Measurements from ENCODE around the gene UBAP2.
"Not testable (repeated sequence)": the region's sequence is repeated elsewhere in the genome, so short reads cannot be mapped to it uniquely, and the experiment has no call there.

UBAP2 gene

GRCh38 chr9:33964086-33964768 is 84.5 kb downstream of the UBAP2 start:
- no peaks in the 10 kb centered on the region for H3K4me1 ChIP-seq (ENCODE audit: low read length)
- no peaks in the 10 kb centered on the region for H3K79me2 ChIP-seq (ENCODE audit: low read length)
- DNase-seq: no peak
- no peak for TF ChIP-seq EZH2phosphoT487 (IDR thresholded peaks at IDR 0.05; ENCODE audit: low read length)
- TF ChIP-seq EZH2 (optimal IDR thresholded peaks at IDR 0.05; ENCODE audit: low read depth, low read length): no peak
- TF ChIP-seq CTCF (IDR thresholded peaks at IDR 0.05; ENCODE audit: low read length): no peak
- H2AFZ ChIP-seq (ENCODE audit: low read length): no peak overlapping the region
- H4K20me1 ChIP-seq (ENCODE audit: insufficient read depth, low read length): peaks cover 3% of the 10 kb centered on the region; the same call in 1 of the 2 replicates
- H3K9me3 ChIP-seq (replicated peaks; ENCODE audit: insufficient read depth, low read length): no peaks in the 10 kb centered on the region
- H3K27ac ChIP-seq (ENCODE audit: low read length): no peak overlapping the region
- H3K9me2 ChIP-seq (replicated peaks; ENCODE audit: insufficient read depth, low read length): no peaks in the 10 kb centered on the region
- H3K9ac ChIP-seq (ENCODE audit: low read length): no peak overlapping the region
- H3K36me3 ChIP-seq (replicated peaks; ENCODE audit: insufficient read depth, low read length): no peaks in the 10 kb centered on the region; the same call in 1 of the 2 replicates
- no peaks in the 10 kb centered on the region for H3F3A ChIP-seq (ENCODE audit: insufficient read depth, low read length)
- no peak overlapping the region for H3K4me3 ChIP-seq (ENCODE audit: low read length)
- H3K4me2 ChIP-seq (ENCODE audit: low read depth, low read length): no peak overlapping the region
- no peaks in the 10 kb centered on the region for H3K27me3 ChIP-seq (replicated peaks; ENCODE audit: insufficient read depth, low read length)

GRCh38 chr9:33962468-33962867 is 86.2 kb downstream of the UBAP2 start:
- DNase-seq; H3K9me2 ChIP-seq (replicated peaks; ENCODE audit: insufficient read depth, low read length); H3K27me3 ChIP-seq (replicated peaks; ENCODE audit: insufficient read depth, low read length); H3K27ac ChIP-seq (ENCODE audit: low read length); H3K79me2 ChIP-seq (ENCODE audit: low read length); H2AFZ ChIP-seq (ENCODE audit: low read length); H3K4me3 ChIP-seq (ENCODE audit: low read length); H3K4me2 ChIP-seq (ENCODE audit: low read depth, low read length); H3K4me1 ChIP-seq (ENCODE audit: low read length); H3K36me3 ChIP-seq (replicated peaks; ENCODE audit: insufficient read depth, low read length); H3K9me3 ChIP-seq (replicated peaks; ENCODE audit: insufficient read depth, low read length); H4K20me1 ChIP-seq (ENCODE audit: insufficient read depth, low read length); H3F3A ChIP-seq (ENCODE audit: insufficient read depth, low read length); H3K9ac ChIP-seq (ENCODE audit: low read length): not testable (repeated sequence)

GRCh38 chr9:33959725-33960124 is 89.0 kb downstream of the UBAP2 start:
- no peak for DNase-seq
- H3K4me1 ChIP-seq (ENCODE audit: low read length): no peaks in the 10 kb centered on the region
- H2AFZ ChIP-seq (ENCODE audit: low read length): no peak overlapping the region
- no peak overlapping the region for H3K27ac ChIP-seq (ENCODE audit: low read length)
- no peak overlapping the region for H3K4me2 ChIP-seq (ENCODE audit: low read depth, low read length)
- H3F3A ChIP-seq (ENCODE audit: insufficient read depth, low read length): no peaks in the 10 kb centered on the region
- H3K36me3 ChIP-seq (replicated peaks; ENCODE audit: insufficient read depth, low read length): no peaks in the 10 kb centered on the region; the same call in 1 of the 2 replicates
- H3K9me2 ChIP-seq (replicated peaks; ENCODE audit: insufficient read depth, low read length): no peaks in the 10 kb centered on the region
- H3K9ac ChIP-seq (ENCODE audit: low read length): no peak overlapping the region
- H3K27me3 ChIP-seq (replicated peaks; ENCODE audit: insufficient read depth, low read length): no peaks in the 10 kb centered on the region
- no peaks in the 10 kb centered on the region for H3K9me3 ChIP-seq (replicated peaks; ENCODE audit: insufficient read depth, low read length)
- no peaks in the 10 kb centered on the region for H3K79me2 ChIP-seq (ENCODE audit: low read length)
- H4K20me1 ChIP-seq (ENCODE audit: insufficient read depth, low read length): no peaks in the 10 kb centered on the region
- no peak overlapping the region for H3K4me3 ChIP-seq (ENCODE audit: low read length)
- TF ChIP-seq EZH2phosphoT487 (IDR thresholded peaks at IDR 0.05; ENCODE audit: low read length): no peak
- TF ChIP-seq CTCF (IDR thresholded peaks at IDR 0.05; ENCODE audit: low read length): no peak
- no peak for TF ChIP-seq EZH2 (optimal IDR thresholded peaks at IDR 0.05; ENCODE audit: low read depth, low read length)

- no peak overlapping the region for H3K4me3 ChIP-seq (ENCODE audit: low read length)
- H4K20me1 ChIP-seq (ENCODE audit: insufficient read depth, low read length): no peaks in the 10 kb centered on the region
- no peak overlapping the region for H3K27ac ChIP-seq (ENCODE audit: low read length)
- H3K27me3 ChIP-seq (replicated peaks; ENCODE audit: insufficient read depth, low read length): no peaks in the 10 kb centered on the region
- H3K9me2 ChIP-seq (replicated peaks; ENCODE audit: insufficient read depth, low read length): no peaks in the 10 kb centered on the region
- no peak overlapping the region for H3K4me2 ChIP-seq (ENCODE audit: low read depth, low read length)
- H3F3A ChIP-seq (ENCODE audit: insufficient read depth, low read length): no peaks in the 10 kb centered on the region
- H3K4me1 ChIP-seq (ENCODE audit: low read length): no peaks in the 10 kb centered on the region
- H2AFZ ChIP-seq (ENCODE audit: low read length): no peak overlapping the region
- DNase-seq: no peak
- H3K9ac ChIP-seq (ENCODE audit: low read length): no peak overlapping the region
- H3K36me3 ChIP-seq (replicated peaks; ENCODE audit: insufficient read depth, low read length): peaks cover 6% of the 10 kb centered on the region; the same call in 1 of the 2 replicates
- peaks cover 17% of the 10 kb centered on the region for H3K79me2 ChIP-seq (ENCODE audit: low read length)
- no peaks in the 10 kb centered on the region for H3K9me3 ChIP-seq (replicated peaks; ENCODE audit: insufficient read depth, low read length)
- TF ChIP-seq EZH2phosphoT487 (IDR thresholded peaks at IDR 0.05; ENCODE audit: low read length) (no peak), CTCF (IDR thresholded peaks at IDR 0.05; ENCODE audit: low read length) (no peak), EZH2 (optimal IDR thresholded peaks at IDR 0.05; ENCODE audit: low read depth, low read length) (no peak)
Measured at GRCh38 chr9:33956544-33956943, 92.1 kb downstream of the UBAP2 start.
